Stimulated activated CD4-positive, alpha-beta T cell treated with anti-CD3 and anti-CD28 coated beads, Interleukin-1b, Interleukin-23, amount 100 ng/mL, for 48 hours (primary cell): ENCODE results near the gene SPON1.
"Not testable (repeated sequence)": the region's sequence is repeated elsewhere in the genome, so short reads cannot be mapped to it uniquely, and the experiment has no call there.

Experiments used
- DNase-seq: peaks from one replicate; pipeline ENCODE4 v3.0.0-alpha.2; 2020

Gene SPON1

DNA sequence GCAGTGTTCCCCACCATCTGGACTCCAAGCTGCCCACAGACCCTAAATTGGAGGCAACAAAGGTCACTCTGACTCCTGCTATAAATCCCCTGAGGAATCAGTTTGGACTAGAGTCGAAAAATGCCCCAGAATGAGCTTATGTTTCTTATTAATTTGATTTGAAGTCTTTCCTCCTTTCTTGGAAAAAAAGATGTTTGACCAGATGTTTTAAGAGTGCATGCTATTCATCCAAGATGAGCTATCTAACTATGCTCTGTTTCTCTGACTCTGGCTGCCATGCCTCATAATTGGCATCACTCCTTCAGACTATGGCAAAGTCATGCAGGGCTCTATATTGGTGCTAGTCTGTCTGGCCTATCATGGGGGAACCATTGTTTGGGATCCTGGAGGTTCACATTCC lies 174.0 kb downstream of the SPON1 start:
- DNase-seq = no peak

- DNase-seq = no peak
Measured at GRCh38 chr11:14137284-14137683, 174.8 kb downstream of the SPON1 start.

GRCh38 chr11:14140991-14141390 lies 178.5 kb downstream of the SPON1 start:
- DNase-seq = no peak

DNA sequence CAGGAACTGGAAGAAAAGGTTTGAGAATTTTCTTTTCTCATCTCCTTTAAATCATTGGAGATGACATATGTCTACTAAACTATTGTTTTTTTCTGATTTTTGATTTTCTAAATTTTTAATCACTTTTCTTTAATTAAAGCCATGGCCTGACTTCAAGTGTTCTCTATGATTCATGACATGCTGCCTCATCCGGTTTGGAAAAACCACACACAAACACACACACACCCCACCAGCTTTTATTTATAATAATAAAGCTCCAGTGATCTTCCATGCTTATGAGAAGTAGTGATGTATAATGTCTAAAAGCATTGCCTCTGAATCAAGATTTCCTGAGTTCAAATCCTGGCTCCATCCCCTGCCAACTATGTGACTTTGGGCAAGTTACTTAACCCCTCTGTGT lies 179.2 kb downstream of the SPON1 start:
- no peak for DNase-seq

DNA sequence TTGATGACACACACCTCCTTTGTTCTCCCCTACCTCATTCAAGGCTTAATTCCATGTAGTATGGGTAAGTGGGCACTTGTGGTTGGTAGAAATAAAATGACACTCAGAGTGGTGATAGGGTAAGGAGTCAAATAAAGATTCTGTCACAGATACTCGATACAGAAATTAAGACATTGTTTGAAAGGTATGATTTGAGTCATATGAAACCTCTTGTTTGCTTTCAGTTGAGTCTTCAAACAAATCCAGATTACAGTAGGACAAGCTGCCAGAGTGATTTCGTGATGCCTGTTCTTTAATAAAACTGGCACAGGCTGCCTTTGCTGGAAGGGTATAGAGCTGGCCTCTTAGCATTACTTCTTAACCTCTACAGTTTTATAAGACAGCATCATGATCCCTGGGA lies 182.4 kb downstream of the SPON1 start:
- no peak for DNase-seq

DNA sequence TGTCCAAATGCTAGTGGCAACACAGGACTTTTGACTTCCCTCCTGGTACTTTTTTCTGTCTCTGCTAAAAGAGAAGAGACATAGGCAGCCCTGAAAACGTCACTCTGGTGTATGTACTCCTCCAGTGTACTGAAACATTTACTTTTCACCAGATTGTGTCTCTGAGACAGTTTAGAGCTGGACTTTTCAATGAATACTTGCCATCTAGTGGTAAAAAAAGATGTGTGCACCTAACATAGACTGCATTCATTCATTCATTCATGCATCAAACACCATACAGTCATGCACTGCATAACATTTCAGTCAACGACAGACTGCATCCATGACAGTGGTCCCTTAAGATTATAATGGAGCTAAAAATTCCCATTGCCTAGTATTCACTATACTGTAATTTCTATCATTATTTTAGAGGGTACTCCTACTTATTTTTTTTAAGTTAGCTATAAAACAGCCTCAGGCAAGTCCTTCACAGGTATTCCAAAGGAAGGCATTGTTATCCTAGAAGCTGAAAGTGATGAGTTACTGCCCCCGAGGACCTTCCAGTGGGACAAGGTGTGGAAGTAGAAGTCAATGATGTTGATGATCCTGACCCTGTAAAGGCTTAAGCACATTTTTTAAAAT lies 186.2 kb downstream of the SPON1 start:
- DNase-seq = no peak

DNA sequence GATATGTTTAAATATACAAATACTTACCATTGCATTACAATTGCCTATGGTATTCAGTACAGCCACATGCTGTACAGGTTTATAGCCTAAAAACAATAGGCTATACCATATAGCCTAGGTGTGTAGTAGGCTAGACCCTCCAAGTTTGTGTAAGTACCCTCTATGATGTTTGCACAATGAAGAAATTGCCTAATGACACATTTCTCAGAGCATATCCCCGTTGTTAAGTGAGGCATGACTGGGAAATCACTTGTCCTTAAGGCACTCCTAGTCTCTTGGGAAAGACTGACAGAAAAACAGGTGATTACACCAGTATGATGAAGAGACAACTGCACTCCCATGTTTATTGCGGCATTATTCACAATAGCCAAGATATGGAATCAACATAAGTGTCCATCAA lies 187.2 kb downstream of the SPON1 start:
- DNase-seq = no peak

- no peak for DNase-seq
Measured at GRCh38 chr11:14150878-14151277, 188.4 kb downstream of the SPON1 start.

GRCh38 chr11:14154103-14154502 lies 191.6 kb downstream of the SPON1 start:
- not testable (repeated sequence) for DNase-seq

DNA sequence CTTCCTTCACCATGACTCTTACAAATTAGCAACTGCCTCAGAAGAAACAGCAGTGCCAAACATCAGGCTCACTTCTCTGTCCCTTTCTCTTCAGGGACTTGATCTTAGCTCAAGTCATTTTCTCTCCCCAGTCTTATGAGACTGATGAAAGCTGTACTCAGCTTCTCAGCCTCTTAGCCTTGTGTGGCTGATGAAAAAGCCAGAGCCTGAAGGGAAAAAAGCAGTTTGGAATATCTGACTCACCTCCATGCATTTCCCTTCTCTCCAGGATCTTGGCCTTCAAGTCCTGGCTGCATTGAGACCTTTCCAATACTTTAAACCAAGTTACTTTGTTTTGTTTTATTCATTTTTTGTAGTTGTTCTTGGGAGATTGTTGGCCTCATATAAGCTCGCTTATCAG lies 195.9 kb downstream of the SPON1 start:
- DNase-seq = no peak

GRCh38 chr11:14163576-14163975 lies 201.1 kb downstream of the SPON1 start:
- no peak for DNase-seq

GRCh38 chr11:14173679-14174078 lies 211.2 kb downstream of the SPON1 start:
- DNase-seq = not testable (repeated sequence)

GRCh38 chr11:14179116-14179820 lies 216.7 kb downstream of the SPON1 start:
- no peak for DNase-seq

- no peak for DNase-seq
Measured at GRCh38 chr11:14181121-14181520, 218.6 kb downstream of the SPON1 start.

DNA sequence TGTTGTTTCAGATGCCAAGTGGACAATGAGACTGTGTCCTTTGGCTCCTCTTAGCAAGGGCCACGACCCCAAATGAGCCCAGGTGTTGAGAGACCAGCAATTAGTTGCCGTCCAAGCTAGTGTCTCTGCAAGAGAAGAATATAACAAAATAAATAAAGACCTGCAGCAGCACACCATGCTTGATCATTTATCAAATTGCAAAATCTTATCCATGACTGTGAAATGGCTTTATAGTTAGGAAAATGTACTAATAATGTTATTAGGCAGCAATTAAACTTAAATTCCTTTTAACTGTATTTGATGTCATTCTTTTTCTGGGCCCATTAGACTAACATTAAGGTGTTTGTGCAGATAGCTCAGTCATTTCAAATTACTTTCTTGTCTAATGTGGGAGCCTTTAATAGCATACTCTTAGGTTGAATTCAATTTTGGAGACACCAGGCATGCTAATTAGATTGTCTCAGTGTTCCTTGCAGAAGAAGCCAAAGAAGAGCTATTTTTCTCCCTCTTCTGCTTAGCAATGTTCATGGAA lies 220.4 kb downstream of the SPON1 start:
- DNase-seq = no peak

DNA sequence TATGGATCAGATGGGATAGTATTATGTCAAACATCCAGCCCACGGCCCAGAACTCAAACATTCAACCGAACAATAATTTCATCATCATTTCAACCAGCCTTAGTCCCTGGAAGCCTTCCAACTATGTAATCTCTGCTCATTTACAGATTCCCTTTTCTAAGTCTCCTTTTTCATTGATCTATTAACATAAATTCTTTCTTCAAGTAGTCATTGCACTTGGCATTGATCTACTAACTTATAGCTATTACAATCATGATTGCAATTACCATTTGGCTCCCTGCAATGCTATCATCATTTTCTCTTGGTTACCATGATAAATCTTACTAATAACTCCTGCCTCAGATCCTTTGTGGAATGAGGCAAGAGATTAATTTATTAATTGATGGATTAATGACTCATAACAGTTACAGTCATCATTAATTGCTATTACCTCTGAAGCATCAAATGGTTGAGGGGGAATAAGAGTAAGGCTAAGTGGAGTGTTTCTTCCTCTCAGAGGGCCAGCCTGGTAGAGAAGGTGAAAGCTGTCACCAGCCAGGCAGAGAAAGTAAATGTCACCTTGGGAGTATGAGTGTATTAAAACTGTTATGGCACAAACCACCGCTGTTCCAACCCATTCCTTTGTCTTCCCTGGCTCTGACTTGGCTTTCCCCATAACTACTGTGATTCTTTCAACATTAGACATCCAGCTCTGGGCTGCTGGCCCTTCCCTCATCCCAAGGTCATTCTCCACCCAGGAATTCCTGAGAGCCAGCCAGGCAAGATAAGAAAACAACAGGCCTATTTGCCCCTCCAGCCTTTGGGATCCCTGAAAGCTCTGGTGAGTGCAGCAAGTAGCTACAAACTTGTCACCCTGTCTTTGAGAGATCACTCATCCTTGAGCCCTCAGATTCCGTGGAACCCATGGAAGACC lies 221.8 kb downstream of the SPON1 start:
- no peak for DNase-seq

GRCh38 chr11:14185461-14185860 lies 222.9 kb downstream of the SPON1 start:
- DNase-seq = no peak

GRCh38 chr11:14186046-14186775 lies 223.7 kb downstream of the SPON1 start:
- DNase-seq = no peak

DNA sequence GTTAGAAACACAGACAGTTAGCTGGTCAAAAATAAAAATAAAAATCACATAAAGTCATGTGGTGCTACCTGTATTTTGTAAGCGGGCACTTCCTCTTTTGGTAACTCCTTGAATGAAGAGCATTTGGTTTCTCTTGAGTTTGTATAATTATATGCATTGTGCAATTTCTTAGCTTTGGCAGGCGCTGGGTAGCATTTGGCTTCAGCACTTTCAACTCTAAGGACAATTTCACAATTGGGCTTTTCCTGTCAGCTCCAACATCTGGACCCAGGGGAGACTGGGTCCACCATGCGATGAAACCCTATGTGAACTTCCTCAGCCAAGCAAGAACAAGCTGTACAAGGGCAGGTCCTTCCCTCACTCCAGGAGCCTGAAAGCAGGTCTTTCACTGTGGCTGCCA lies 227.4 kb downstream of the SPON1 start:
- DNase-seq = no peak

GRCh38 chr11:14190992-14191778 lies 228.7 kb downstream of the SPON1 start:
- no peak for DNase-seq

DNA sequence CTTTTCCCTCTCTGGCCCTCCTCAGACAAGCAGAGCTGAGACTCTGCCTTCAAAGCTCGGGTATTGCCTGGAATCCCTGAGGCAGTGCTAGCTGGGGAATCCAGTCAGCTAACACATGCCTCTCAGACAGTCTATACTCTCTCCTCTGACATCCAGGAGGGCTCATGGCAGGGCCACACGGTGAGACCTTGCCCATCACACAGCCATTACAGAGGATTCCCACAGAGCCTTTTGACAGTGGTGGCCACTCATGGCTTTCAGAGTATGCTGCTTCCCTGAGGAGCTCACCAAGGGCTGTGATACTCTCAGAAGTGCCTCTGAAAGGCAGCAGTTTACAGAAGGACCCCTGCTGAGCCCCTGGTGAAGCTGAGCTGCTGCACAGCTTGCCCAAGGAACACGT lies 231.1 kb downstream of the SPON1 start:
- DNase-seq = no peak
